HepG2 (cell line): ENCODE data around the gene ANAPC5. TPM values are rescaled to one million over a fixed set of nuclear protein-coding genes. Genes with fewer than 3 reads are reported as not detected.

Experiments used
- FLYWCH1 ChIP-seq: sonication (generic); formaldehyde crosslinking; IDR thresholded peaks from 2 replicates; pipeline ENCODE4 v1.8.1; 2023; ENCODE audit warnings: mild to moderate bottlenecking, missing genetic modification reagents
- GATAD1 ChIP-seq: IDR thresholded peaks from 2 replicates; pipeline ENCODE4 v1.6.1; 2016; ENCODE audit warnings: missing genetic modification reagents, missing compliant biosample characterization
- GTF2F1 ChIP-seq: fragments of 150-350 bp; IDR thresholded peaks from 2 replicates; pipeline ENCODE4 v1.6.1; 2014; ENCODE audit warnings: low read length
- HCFC1 ChIP-seq: fragments of 150-350 bp; IDR thresholded peaks from 2 replicates; pipeline ENCODE4 v1.6.1; 2014; ENCODE audit warnings: low read depth, low read length
- KLF9 ChIP-seq: IDR thresholded peaks from 2 replicates; pipeline ENCODE4 v1.6.1; 2016; ENCODE audit warnings: low read depth
- MIER3 ChIP-seq: IDR thresholded peaks from 2 replicates; pipeline ENCODE4 v1.6.1; 2016; ENCODE audit warnings: missing compliant biosample characterization, borderline replicate concordance
- NAIF1 ChIP-seq: sonication (generic); formaldehyde crosslinking; IDR thresholded peaks from 2 replicates; pipeline ENCODE4 v1.5.0; 2020; ENCODE audit warnings: mild to moderate bottlenecking, missing genetic modification reagents, borderline replicate concordance
- NCOA1 ChIP-seq: sonication (generic); formaldehyde crosslinking; IDR thresholded peaks from 2 replicates; pipeline ENCODE4 v1.9.0; 2021; ENCODE audit warnings: missing genetic modification reagents
- RORA ChIP-seq: sonication (generic); formaldehyde crosslinking; IDR thresholded peaks from 2 replicates; pipeline ENCODE4 v1.5.0; 2020; ENCODE audit warnings: mild to moderate bottlenecking, missing genetic modification reagents, moderate library complexity
- SIN3A ChIP-seq: IDR thresholded peaks from 2 replicates; pipeline ENCODE4 v1.6.1; 2011; ENCODE audit warnings: low read depth, mild to moderate bottlenecking, control low read depth, low read length, borderline replicate concordance
- SIX4 ChIP-seq: sonication (generic); formaldehyde crosslinking; IDR thresholded peaks from 2 replicates; pipeline ENCODE4 v1.4.0; 2020; ENCODE audit warnings: missing genetic modification reagents
- SP5 ChIP-seq: IDR thresholded peaks from 2 replicates; pipeline ENCODE4 v1.6.1; 2016; ENCODE audit warnings: low read depth, borderline replicate concordance
- ZBTB42 ChIP-seq: sonication (generic); formaldehyde crosslinking; IDR thresholded peaks from 2 replicates; pipeline ENCODE4 v1.5.0; 2020; ENCODE audit warnings: mild to moderate bottlenecking, missing genetic modification reagents
- ZNF350 ChIP-seq: sonication (generic); formaldehyde crosslinking; IDR thresholded peaks from 2 replicates; pipeline ENCODE4 v1.4.0; 2020; ENCODE audit warnings: mild to moderate bottlenecking, low read depth, missing genetic modification reagents, borderline replicate concordance
- ZNF780A ChIP-seq: sonication (generic); formaldehyde crosslinking; IDR thresholded peaks from 2 replicates; pipeline ENCODE4 v1.8.0; 2022; ENCODE audit warnings: mild to moderate bottlenecking, missing genetic modification reagents, moderate library complexity
- ZSCAN25 ChIP-seq: sonication (generic); formaldehyde crosslinking; IDR thresholded peaks from 2 replicates; pipeline ENCODE4 v1.8.0; 2022; ENCODE audit warnings: mild to moderate bottlenecking, missing genetic modification reagents
- polyA plus RNA-seq, 8 experiments: library from polyadenylated mRNA; depleted of rRNA in 3 of 8; stranded (reverse) in 7 of 8; unstranded in 1 of 8; fragments of >200 nt; fragmentation: Illumina TruSeq in 4 of 8; extraction: Trizol in 4 of 8; gene quantifications; 2 replicates each; pipeline versions ENCODE4 v1.2.1 to v1.2.3, GENCODE V29; 2011 to 2016; ENCODE audit warnings: low read depth in 4 of 8, missing spikeins in 1 of 8, mixed read lengths in 1 of 8; ENCODE audit not compliant: insufficient read depth in 1 of 8
- total RNA-seq, 5 experiments: library from RNA; depleted of rRNA; stranded (reverse); fragments of >200 nt; fragmentation: Illumina TruSeq; extraction: Trizol; gene quantifications; 2 replicates each; pipeline ENCODE4 v1.2.3, GENCODE V29; 2016; ENCODE audit warnings: low read depth in 1 of 5
- TF ChIP-seq, protein P1 (sequence below): sonication (generic); formaldehyde crosslinking; IDR thresholded peaks from 2 replicates; pipeline ENCODE4 v1.5.0; 2020; ENCODE audit warnings: mild to moderate bottlenecking, missing genetic modification reagents
- TF ChIP-seq, protein P2 (sequence below): sonication (generic); formaldehyde crosslinking; IDR thresholded peaks from 2 replicates; pipeline ENCODE4 v1.5.0; 2020; ENCODE audit warnings: missing genetic modification reagents
- TF ChIP-seq, protein P3 (sequence below): sonication (generic); formaldehyde crosslinking; IDR thresholded peaks from 2 replicates; pipeline ENCODE4 v1.8.0; 2022; ENCODE audit warnings: missing genetic modification reagents, mild to moderate bottlenecking, inconsistent platforms, borderline replicate concordance
- TF ChIP-seq, protein P4 (sequence below): sonication (generic); formaldehyde crosslinking; IDR thresholded peaks from 2 replicates; pipeline ENCODE4 v1.5.0; 2020; ENCODE audit warnings: missing genetic modification reagents
- TF ChIP-seq, protein P5 (sequence below): sonication (generic); formaldehyde crosslinking; IDR thresholded peaks from 2 replicates; pipeline ENCODE4 v1.5.0; 2020; ENCODE audit warnings: mild to moderate bottlenecking, low read depth, missing genetic modification reagents, borderline replicate concordance
- TF ChIP-seq, protein P6 (sequence below): sonication (generic); formaldehyde crosslinking; IDR thresholded peaks from 2 replicates; pipeline ENCODE4 v1.5.0; 2020; ENCODE audit warnings: missing genetic modification reagents

ANAPC5 gene
- total and polyA plus RNA-seq, 2 of the 13 experiments (the other 11 are each of a cell fraction or from before 2014, with no cell fraction given): 146 to 161 TPM

DNA sequence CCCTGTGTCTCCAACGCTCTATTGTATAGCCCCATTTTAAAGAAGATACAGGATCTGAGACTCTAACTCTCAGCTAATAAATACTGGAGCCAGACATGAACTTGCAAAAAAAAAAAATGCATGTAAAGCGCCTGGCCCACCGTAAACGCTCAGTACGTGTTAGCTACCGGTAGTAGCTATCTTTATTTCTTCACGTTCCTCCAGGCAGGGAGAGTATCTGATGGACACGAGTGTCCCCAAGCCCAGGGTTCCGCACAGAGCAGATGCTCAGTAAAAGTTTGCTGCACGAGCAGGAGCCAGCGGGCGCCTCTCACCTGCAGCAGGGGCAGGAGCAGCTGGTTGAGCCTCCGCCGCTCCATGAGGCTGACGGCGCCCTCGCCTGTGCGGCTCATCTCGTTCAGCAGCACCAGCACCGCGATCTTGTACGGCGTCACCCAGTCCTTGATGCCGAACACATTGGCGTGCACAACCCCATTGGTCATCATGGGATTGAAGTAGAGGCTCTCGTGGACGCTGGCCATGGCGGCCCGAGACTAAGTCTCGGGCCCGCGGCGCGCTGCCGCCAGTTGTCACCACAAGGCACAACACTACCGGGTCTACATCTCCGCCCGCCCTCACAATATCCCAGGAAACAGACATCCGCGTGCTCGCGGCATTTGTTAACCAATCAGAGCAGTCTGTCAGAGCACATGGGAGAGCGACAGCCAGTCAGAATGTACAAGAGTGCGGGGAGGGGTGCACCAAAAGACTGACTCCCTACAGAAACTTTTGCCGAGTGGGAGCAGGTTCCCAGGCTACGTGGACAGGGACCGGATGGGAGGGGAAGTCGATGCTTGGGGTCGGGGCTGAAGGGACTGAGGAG is at the start of gene ANAPC5 (continued):
- TF ChIP-seq, protein P1, sequence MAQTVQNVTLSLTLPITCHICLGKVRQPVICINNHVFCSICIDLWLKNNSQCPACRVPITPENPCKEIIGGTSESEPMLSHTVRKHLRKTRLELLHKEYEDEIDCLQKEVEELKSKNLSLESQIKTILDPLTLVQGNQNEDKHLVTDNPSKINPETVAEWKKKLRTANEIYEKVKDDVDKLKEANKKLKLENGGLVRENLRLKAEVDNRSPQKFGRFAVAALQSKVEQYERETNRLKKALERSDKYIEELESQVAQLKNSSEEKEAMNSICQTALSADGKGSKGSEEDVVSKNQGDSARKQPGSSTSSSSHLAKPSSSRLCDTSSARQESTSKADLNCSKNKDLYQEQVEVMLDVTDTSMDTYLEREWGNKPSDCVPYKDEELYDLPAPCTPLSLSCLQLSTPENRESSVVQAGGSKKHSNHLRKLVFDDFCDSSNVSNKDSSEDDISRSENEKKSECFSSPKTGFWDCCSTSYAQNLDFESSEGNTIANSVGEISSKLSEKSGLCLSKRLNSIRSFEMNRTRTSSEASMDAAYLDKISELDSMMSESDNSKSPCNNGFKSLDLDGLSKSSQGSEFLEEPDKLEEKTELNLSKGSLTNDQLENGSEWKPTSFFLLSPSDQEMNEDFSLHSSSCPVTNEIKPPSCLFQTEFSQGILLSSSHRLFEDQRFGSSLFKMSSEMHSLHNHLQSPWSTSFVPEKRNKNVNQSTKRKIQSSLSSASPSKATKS (CRISPR knock-in tag): peak; percentile 51; the same call in 1 of the 2 replicates
- peak; percentile 72 for TF ChIP-seq HCFC1
- peak; percentile 76 for TF ChIP-seq ZSCAN25 (CRISPR knock-in tag)
- 0 out of 2 replicates have a peak, but pooled peaks have one; percentile 38 for TF ChIP-seq ZNF780A (CRISPR knock-in tag)
- TF ChIP-seq, protein P2, sequence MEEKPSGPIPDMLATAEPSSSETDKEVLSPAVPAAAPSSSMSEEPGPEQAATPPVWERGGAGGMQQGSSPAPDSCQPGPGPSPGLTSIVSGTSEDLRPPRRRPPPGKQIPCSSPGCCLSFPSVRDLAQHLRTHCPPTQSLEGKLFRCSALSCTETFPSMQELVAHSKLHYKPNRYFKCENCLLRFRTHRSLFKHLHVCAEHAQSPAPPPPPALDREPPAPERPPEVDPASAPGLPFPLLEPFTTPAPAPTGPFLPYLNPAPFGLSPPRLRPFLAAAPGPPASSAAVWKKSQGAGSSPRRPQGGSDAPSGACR (CRISPR knock-in tag): 0 out of 2 replicates have a peak, but pooled peaks have one; percentile 11
- TF ChIP-seq SIN3A: peak; percentile 73; the same call in 1 of the 2 replicates
- TF ChIP-seq, protein P3, sequence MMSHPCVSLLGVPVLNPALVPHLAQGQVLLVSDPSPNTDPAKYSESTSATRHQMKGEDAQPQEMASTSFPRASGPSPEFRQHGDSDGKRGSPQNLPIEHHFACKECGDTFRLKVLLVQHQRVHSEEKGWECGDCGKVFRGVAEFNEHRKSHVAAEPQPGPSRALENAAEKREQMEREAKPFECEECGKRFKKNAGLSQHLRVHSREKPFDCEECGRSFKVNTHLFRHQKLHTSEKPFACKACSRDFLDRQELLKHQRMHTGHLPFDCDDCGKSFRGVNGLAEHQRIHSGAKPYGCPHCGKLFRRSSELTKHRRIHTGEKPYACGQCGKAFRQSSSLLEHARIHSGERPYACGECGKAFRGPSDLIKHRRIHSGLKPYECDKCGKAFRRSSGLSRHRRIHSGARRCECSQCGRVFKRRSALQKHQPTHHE (CRISPR knock-in tag): no peak
- peak; percentile 79; the same call in 1 of the 2 replicates for TF ChIP-seq ZNF350 (CRISPR knock-in tag)
- TF ChIP-seq NCOA1 (CRISPR knock-in tag): no peak
- TF ChIP-seq NAIF1: peak; percentile 73; the same call in 1 of the 2 replicates
- peak; percentile 98 for TF ChIP-seq GATAD1 (CRISPR knock-in tag)
- TF ChIP-seq RORA (CRISPR knock-in tag): no peak
- TF ChIP-seq, protein P4, sequence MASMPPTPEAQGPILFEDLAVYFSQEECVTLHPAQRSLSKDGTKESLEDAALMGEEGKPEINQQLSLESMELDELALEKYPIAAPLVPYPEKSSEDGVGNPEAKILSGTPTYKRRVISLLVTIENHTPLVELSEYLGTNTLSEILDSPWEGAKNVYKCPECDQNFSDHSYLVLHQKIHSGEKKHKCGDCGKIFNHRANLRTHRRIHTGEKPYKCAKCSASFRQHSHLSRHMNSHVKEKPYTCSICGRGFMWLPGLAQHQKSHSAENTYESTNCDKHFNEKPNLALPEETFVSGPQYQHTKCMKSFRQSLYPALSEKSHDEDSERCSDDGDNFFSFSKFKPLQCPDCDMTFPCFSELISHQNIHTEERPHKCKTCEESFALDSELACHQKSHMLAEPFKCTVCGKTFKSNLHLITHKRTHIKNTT (CRISPR knock-in tag): no peak
- peak; percentile 69; the same call in 1 of the 2 replicates for TF ChIP-seq MIER3 (CRISPR knock-in tag)
- TF ChIP-seq, protein P5, sequence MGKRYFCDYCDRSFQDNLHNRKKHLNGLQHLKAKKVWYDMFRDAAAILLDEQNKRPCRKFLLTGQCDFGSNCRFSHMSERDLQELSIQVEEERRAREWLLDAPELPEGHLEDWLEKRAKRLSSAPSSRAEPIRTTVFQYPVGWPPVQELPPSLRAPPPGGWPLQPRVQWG (CRISPR knock-in tag): no peak
- peak; percentile 74; the same call in 1 of the 2 replicates for TF ChIP-seq KLF9 (CRISPR knock-in tag)
- TF ChIP-seq SP5 (CRISPR knock-in tag): peak; percentile 78; the same call in 1 of the 2 replicates
- no peak for TF ChIP-seq ZBTB42 (CRISPR knock-in tag)
- no peak; the same call in 1 of the 2 replicates for TF ChIP-seq SIX4 (CRISPR knock-in tag)
- no peak for TF ChIP-seq FLYWCH1 (CRISPR knock-in tag)
- TF ChIP-seq GTF2F1: no peak
- TF ChIP-seq, protein P6, sequence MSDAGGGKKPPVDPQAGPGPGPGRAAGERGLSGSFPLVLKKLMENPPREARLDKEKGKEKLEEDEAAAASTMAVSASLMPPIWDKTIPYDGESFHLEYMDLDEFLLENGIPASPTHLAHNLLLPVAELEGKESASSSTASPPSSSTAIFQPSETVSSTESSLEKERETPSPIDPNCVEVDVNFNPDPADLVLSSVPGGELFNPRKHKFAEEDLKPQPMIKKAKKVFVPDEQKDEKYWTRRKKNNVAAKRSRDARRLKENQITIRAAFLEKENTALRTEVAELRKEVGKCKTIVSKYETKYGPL (CRISPR knock-in tag): no peak
